Psoas muscle (tissue), 8 donors: ENCODE data around the gene GRID2. TPM values are rescaled to one million over a fixed set of nuclear protein-coding genes. Genes with fewer than 3 reads are reported as not detected.

Experiments used
- ATAC-seq, 4 donors: fragments of 200-7000 bp; cut with Tn5 transposase; one replicate each; pipeline ENCODE4 v1.9.1; 2020; ENCODE audit warnings: moderate library complexity in 3 of 4, mild to moderate bottlenecking in 2 of 4
- DNase-seq, 2 donors: peaks; one replicate each; pipeline ENCODE4 v3.0.0-alpha.2; 2020
- H3K27ac ChIP-seq: fragments of 200-600 bp; one replicate; pipeline ENCODE4 v1.8.0; 2022
- H3K27me3 ChIP-seq, 3 donors: fragments of 200-600 bp in 1 of 3; one replicate each; pipeline versions ENCODE4 v1.6.1 to v1.8.0; 2013 to 2022; ENCODE audit warnings: low read length in 2 of 3, mild to moderate bottlenecking in 2 of 3, moderate library complexity in 1 of 3; ENCODE audit not compliant: insufficient read depth in 3 of 3
- H3K36me3 ChIP-seq, 2 donors: fragments of 200-600 bp in 1 of 2; one replicate each; pipeline versions ENCODE4 v1.6.1 to v1.8.0; 2013 to 2022; ENCODE audit warnings: low read depth in 1 of 2, mild to moderate bottlenecking in 1 of 2, moderate library complexity in 1 of 2; ENCODE audit not compliant: insufficient read depth in 1 of 2
- H3K4me1 ChIP-seq: fragments of 200-600 bp; one replicate; pipeline ENCODE4 v1.8.0; 2022
- H3K4me3 ChIP-seq: fragments of 200-600 bp; one replicate; pipeline ENCODE4 v1.8.0; 2022; ENCODE audit warnings: mild to moderate bottlenecking
- H3K9me3 ChIP-seq: fragments of 200-600 bp; one replicate; pipeline ENCODE4 v1.8.0; 2022
- WGBS, 3 donors: extraction: QIAGEN DNeasy Blood & Tissue Kit; methylation state at CpG; one replicate each; pipeline versions ENCODE4 v1.1.6 to v1.1.7; 2013; 5-methylcytosine and 5-hydroxymethylcytosine counted together
- intact Hi-C, 2 donors: fragments of 100-400 bp; cut with DNase I; formaldehyde crosslinking; loops; one replicate each; pipeline versions ENCODE4 v1.11.0 to v1.14.2; 2022
- polyA plus RNA-seq, 3 donors: library from polyadenylated mRNA; stranded (reverse); fragments of 200-250 nt; gene quantifications; one replicate each; pipeline ENCODE4 v1.2.3, GENCODE V29; 2013
- total RNA-seq, 4 donors: library from RNA; stranded (reverse); fragmentation: NEBNext Ultra II Directional in 2 of 4; extraction: Animal tissue kit (Norgen Biotek cat#: 25700) in 2 of 4; gene quantifications; one replicate each; pipeline versions ENCODE4 v1.2.1 to v1.2.4, GENCODE V29; 2021 to 2023
- TF ChIP-seq, protein P1 (sequence below): fragments of 200-600 bp; IDR thresholded peaks from one replicate; pipeline ENCODE4 v1.8.0; 2022; ENCODE audit warnings: antibody characterized with exemption
- donor health status: healthy with polysubstance abuse.
- donor health status: DM: no; HTN: no; CAD: no; lungs with moderate emphysema.
- donor health status: Bipolar disorder and iron deficiency.
- donor health status: healthy.
- donor health status: DM: yes; HTN: yes; CAD: no.
- donor health status: DM: no; HTN: no; CAD: no.
- donor health status: DM: no; HTN: no; CAD: no.
- donor health status: DM: yes; HTN: yes; CAD: no.

Gene GRID2
- total and polyA plus RNA-seq, 7 donors: not detected

DNA sequence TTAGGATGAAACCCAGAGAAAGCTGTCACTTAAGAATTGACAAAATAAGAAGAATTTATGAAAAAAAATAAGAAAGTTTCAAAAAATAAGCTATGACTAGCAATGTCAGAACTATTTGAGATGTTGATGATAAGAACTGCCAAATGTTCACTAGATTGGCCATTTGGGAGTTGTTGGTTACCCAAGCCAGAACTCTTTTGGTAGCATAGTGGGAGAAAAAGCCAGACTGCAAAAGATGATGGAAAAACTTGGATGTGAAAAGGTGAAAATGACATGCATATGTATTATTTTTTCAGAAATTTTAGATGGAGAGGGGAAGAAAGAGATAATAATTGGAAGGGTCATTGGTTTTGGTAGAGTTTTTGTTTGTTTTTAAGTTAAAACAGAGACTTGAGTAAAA lies 1127.6 kb downstream of the GRID2 start:
- TF ChIP-seq, protein P1, sequence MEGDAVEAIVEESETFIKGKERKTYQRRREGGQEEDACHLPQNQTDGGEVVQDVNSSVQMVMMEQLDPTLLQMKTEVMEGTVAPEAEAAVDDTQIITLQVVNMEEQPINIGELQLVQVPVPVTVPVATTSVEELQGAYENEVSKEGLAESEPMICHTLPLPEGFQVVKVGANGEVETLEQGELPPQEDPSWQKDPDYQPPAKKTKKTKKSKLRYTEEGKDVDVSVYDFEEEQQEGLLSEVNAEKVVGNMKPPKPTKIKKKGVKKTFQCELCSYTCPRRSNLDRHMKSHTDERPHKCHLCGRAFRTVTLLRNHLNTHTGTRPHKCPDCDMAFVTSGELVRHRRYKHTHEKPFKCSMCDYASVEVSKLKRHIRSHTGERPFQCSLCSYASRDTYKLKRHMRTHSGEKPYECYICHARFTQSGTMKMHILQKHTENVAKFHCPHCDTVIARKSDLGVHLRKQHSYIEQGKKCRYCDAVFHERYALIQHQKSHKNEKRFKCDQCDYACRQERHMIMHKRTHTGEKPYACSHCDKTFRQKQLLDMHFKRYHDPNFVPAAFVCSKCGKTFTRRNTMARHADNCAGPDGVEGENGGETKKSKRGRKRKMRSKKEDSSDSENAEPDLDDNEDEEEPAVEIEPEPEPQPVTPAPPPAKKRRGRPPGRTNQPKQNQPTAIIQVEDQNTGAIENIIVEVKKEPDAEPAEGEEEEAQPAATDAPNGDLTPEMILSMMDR: no peak
- Histone ChIP-seq H3K27me3 (no peaks in the 10 kb centered on the region), H3K4me1 (no peaks in the 10 kb centered on the region), H3K4me3 (no peak overlapping the region), H3K36me3 (no peaks in the 10 kb centered on the region), H3K9me3 (no peaks in the 10 kb centered on the region), H3K27ac (no peak overlapping the region)
- intact Hi-C loops: no loop called here
- DNase-seq (no peak), ATAC-seq (no peak)

DNA sequence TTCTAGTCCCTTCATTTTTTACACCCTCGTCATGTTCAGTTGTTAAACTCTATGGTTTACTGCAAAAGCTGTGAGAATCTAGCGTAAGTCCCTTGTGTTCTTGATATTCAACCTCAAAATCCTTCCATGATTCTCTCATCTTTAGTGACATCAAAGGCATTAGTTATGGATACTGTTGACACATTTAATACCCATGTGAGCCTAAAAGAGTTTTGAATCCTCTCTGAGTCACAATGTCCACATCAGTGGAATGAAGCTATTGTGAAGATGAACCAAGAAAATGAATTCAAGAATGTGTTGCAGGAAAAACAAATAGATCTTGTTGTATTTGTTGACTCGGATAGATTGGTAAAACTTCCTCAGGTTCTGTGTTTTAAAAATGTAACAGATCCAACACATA lies 1130.1 kb downstream of the GRID2 start:
- Histone ChIP-seq H3K27ac (no peak overlapping the region), H3K27me3 (no peaks in the 10 kb centered on the region), H3K4me3 (no peak overlapping the region), H3K36me3 (no peaks in the 10 kb centered on the region), H3K4me1 (no peaks in the 10 kb centered on the region), H3K9me3 (no peaks in the 10 kb centered on the region)
- no peak for ATAC-seq
- DNase-seq: no peak
- 83 to 87% (median 84%) methylated on average over 3 of the region's 3 CpGs for WGBS, 3 donors
- TF ChIP-seq, protein P1: no peak
- intact Hi-C loops: no loop called here

- TF ChIP-seq, protein P1: no peak
- H3K36me3 ChIP-seq: no peaks in the 10 kb centered on the region
- H3K4me3 ChIP-seq: no peak overlapping the region
- intact Hi-C loops: no loop called here
- DNase-seq (no peak), ATAC-seq (no peak)
- H3K4me1 ChIP-seq: no peaks in the 10 kb centered on the region
- WGBS, 3 donors: 79 to 86% (median 80%) methylated on average over 3 of the region's 3 CpGs
- H3K27ac ChIP-seq: no peak overlapping the region
- no peaks in the 10 kb centered on the region for H3K27me3 ChIP-seq
- H3K9me3 ChIP-seq: no peaks in the 10 kb centered on the region
Observed at GRCh38 chr4:93436000-93436626, 1132.3 kb downstream of the GRID2 start.

DNA sequence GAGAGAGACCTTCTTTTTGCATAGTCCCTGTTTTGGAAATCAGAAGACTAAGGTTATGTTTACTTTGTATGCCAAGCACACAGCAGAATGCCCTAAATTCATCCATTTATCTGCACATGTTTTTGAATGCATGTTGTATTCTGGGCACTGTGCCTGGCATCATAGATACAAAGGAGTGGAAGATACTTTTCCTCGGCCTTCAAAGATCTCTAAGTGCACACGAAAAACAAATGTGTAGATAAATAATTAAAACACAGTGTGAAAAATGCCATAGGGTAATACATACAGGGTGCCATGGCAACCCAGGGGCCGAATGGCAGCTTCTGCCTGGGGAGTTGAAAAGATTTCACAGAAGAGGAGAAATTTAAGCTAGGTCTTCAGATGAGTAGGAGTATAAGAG lies 1134.2 kb downstream of the GRID2 start:
- Histone ChIP-seq H3K4me1 (no peaks in the 10 kb centered on the region), H3K36me3 (no peaks in the 10 kb centered on the region), H3K4me3 (no peak overlapping the region), H3K27me3 (no peaks in the 10 kb centered on the region), H3K9me3 (no peaks in the 10 kb centered on the region), H3K27ac (no peak overlapping the region)
- no peak for DNase-seq
- ATAC-seq: no peak
- intact Hi-C loops: no loop called here
- TF ChIP-seq, protein P1: no peak
- WGBS, 3 donors: 73 to 79% (median 75%) methylated on average over 3 of the region's 3 CpGs

- TF ChIP-seq, protein P1: no peak
- Histone ChIP-seq H3K4me1 (no peaks in the 10 kb centered on the region), H3K27me3 (no peaks in the 10 kb centered on the region), H3K36me3 (no peaks in the 10 kb centered on the region), H3K27ac (no peak overlapping the region), H3K9me3 (no peaks in the 10 kb centered on the region), H3K4me3 (no peak overlapping the region)
- DNase-seq: no peak
- WGBS, 3 donors: 95 to 97% (median 96%) methylated on average over 1 of the region's 1 CpG
- intact Hi-C loops: no loop called here
- ATAC-seq: no peak
Observed at GRCh38 chr4:93444860-93445259, 1141.1 kb downstream of the GRID2 start.
